ENCODE data around the gene PSMB7. TPM values are rescaled to one million over a fixed set of nuclear protein-coding genes. Genes with fewer than 3 reads are reported as not detected.

PSMB7 gene
- total RNA-seq, 3 donors from 2014 or later (not counting 1 experiment from before 2014, with no cell fraction given) = 75.6 to 75.9 (median 75.8) TPM

- Mint-ChIP-seq H3K4me3 (no peak overlapping the region), H3K27me3 (ENCODE audit: low read depth in 2 of 2) (no peaks in the 10 kb centered on the region)
These were observed 93.3 kb downstream of the PSMB7 start for GRCh38 chr9:124321935-124322334.

GRCh38 chr9:124321416-124321815 lies 93.8 kb downstream of the PSMB7 start:
- H3K36me3 ChIP-seq (ENCODE audit: control insufficient read depth, insufficient read depth, low read length) = peaks cover 19% of the 10 kb centered on the region
- no peaks in the 10 kb centered on the region for H3K9me3 Mint-ChIP-seq
- H3K9me3 ChIP-seq (ENCODE audit: control insufficient read depth, insufficient read depth, low read length) = no peaks in the 10 kb centered on the region
- peaks cover 16 to 22% of the 10 kb centered on the region in 2 donors for H3K4me1 Mint-ChIP-seq
- no peak for TF ChIP-seq CTCF (IDR thresholded peaks at IDR 0.05)
- H3K36me3 Mint-ChIP-seq = no peaks in the 10 kb centered on the region
- no peak for ATAC-seq
- no peak overlapping the region for H3K27ac ChIP-seq (ENCODE audit: low read length)
- H3K4me3 Mint-ChIP-seq = no peak overlapping the region
- intact Hi-C loops (cut with micrococcal nuclease) = loop anchor here (2.0 kb wide), 1 partner anchor 195 kb away; no protein-coding TSS in a partner anchor
- no peaks in the 10 kb centered on the region for H3K27me3 ChIP-seq (ENCODE audit: control insufficient read depth, insufficient read depth, low read length)
- peaks cover 9% of the 10 kb centered on the region for H3K4me1 ChIP-seq (ENCODE audit: control insufficient read depth, insufficient read depth, low read length)
- no peak for DNase-seq
- 98% methylated on average over 12 of the region's 12 CpGs for WGBS (ENCODE audit: insufficient coverage)
- H3K4me3 ChIP-seq (ENCODE audit: low read length) = no peak overlapping the region
- H3K27ac Mint-ChIP-seq = no peak overlapping the region
- no peaks in the 10 kb centered on the region for H3K27me3 Mint-ChIP-seq (ENCODE audit: low read depth in 2 of 2)

More at GRCh38 chr9:124321935-124322334, 93.3 kb downstream of the PSMB7 start:
- Mint-ChIP-seq H3K9me3 (no peaks in the 10 kb centered on the region), H3K27ac (no peak overlapping the region), H3K4me1 (peaks cover 16 to 22% of the 10 kb centered on the region in 2 donors), H3K36me3 (no peaks in the 10 kb centered on the region)
- intact Hi-C loops (cut with micrococcal nuclease) = loop anchor here (2.0 kb wide), 1 partner anchor 195 kb away; no protein-coding TSS in a partner anchor
- Histone ChIP-seq H3K4me3 (ENCODE audit: low read length) (no peak overlapping the region), H3K4me1 (ENCODE audit: control insufficient read depth, insufficient read depth, low read length) (peaks cover 9% of the 10 kb centered on the region), H3K27ac (ENCODE audit: low read length) (no peak overlapping the region), H3K27me3 (ENCODE audit: control insufficient read depth, insufficient read depth, low read length) (no peaks in the 10 kb centered on the region), H3K9me3 (ENCODE audit: control insufficient read depth, insufficient read depth, low read length) (no peaks in the 10 kb centered on the region), H3K36me3 (ENCODE audit: control insufficient read depth, insufficient read depth, low read length) (peaks cover 21% of the 10 kb centered on the region)
- no peak for DNase-seq
- 89% methylated on average over 4 of the region's 4 CpGs for WGBS (ENCODE audit: insufficient coverage)
- TF ChIP-seq CTCF (IDR thresholded peaks at IDR 0.05) = no peak
- ATAC-seq = no peak

GRCh38 chr9:124320062-124320973 lies 94.9 kb downstream of the PSMB7 start:
- no peaks in the 10 kb centered on the region for H3K27me3 ChIP-seq (ENCODE audit: control insufficient read depth, insufficient read depth, low read length)
- DNase-seq (peak; percentile 40 to 64), ATAC-seq (peak; percentile 67 to 76 (median 71))
- no peaks in the 10 kb centered on the region for H3K9me3 ChIP-seq (ENCODE audit: control insufficient read depth, insufficient read depth, low read length)
- H3K27ac ChIP-seq (ENCODE audit: low read length) = no peak overlapping the region
- Mint-ChIP-seq H3K27me3 (ENCODE audit: low read depth in 2 of 2) (no peaks in the 10 kb centered on the region), H3K9me3 (no peaks in the 10 kb centered on the region), H3K27ac (peak overlapping the region; percentile 18 to 66), H3K36me3 (no peaks in the 10 kb centered on the region), H3K4me3 (no peak overlapping the region), H3K4me1 (peaks cover 16 to 22% of the 10 kb centered on the region in 2 donors)
- no peak overlapping the region for H3K4me3 ChIP-seq (ENCODE audit: low read length)
- peaks cover 25% of the 10 kb centered on the region for H3K36me3 ChIP-seq (ENCODE audit: control insufficient read depth, insufficient read depth, low read length)
- intact Hi-C loops (cut with micrococcal nuclease) = loop anchor here (2.0 kb wide), 1 partner anchor 194 kb away; no protein-coding TSS in a partner anchor
- 76% methylated on average over 17 of the region's 17 CpGs for WGBS (ENCODE audit: insufficient coverage)
- H3K4me1 ChIP-seq (ENCODE audit: control insufficient read depth, insufficient read depth, low read length) = peaks cover 9% of the 10 kb centered on the region
- TF ChIP-seq CTCF (IDR thresholded peaks at IDR 0.05) = peak; percentile 76

Data from natural killer cell (primary cell).